K562 (cell line): ENCODE data around the gene APOC1. TPM values are rescaled to one million over a fixed set of nuclear protein-coding genes. Genes with fewer than 3 reads are reported as not detected.

ENCODE experiments used
- CC2D1A ChIP-seq: fragments of 450-650 bp; IDR thresholded peaks from 2 replicates; pipeline ENCODE4 v1.6.1; 2017; ENCODE audit warnings: mild to moderate bottlenecking
- DDX20 ChIP-seq: fragments of 450-650 bp; IDR thresholded peaks from 2 replicates; pipeline ENCODE4 v1.6.1; 2016; ENCODE audit warnings: missing genetic modification characterization, low read depth, mild to moderate bottlenecking, missing compliant biosample characterization, moderate library complexity
- EP300 ChIP-seq: IDR thresholded peaks from 2 replicates; pipeline ENCODE4 v1.6.1; 2012; ENCODE audit warnings: low read length, improper control_type of control experiment
- FOXK2 ChIP-seq, 2 experiments: fragments of 450-650 bp; IDR thresholded peaks in 1 of 2; conservative IDR thresholded peaks in 1 of 2; 2 replicates each; pipeline ENCODE4 v1.6.1; 2016; ENCODE audit warnings: low read depth in 2 of 2, mild to moderate bottlenecking in 1 of 2
- MEF2D ChIP-seq: conservative IDR thresholded peaks from 2 replicates; pipeline ENCODE4 v1.6.1; 2016; ENCODE audit warnings: low read depth, missing genetic modification characterization, missing compliant biosample characterization
- SAP30 ChIP-seq: fragments of 200-600 bp; sonication (generic); IDR thresholded peaks from 2 replicates; pipeline ENCODE4 v1.6.1; 2012; ENCODE audit warnings: borderline replicate concordance, low read depth, mild to moderate bottlenecking, moderate library complexity, low read length, control low read depth, inconsistent platforms; ENCODE audit not compliant: insufficient read depth, poor library complexity, severe bottlenecking
- SNIP1 ChIP-seq: fragments of 450-650 bp; IDR thresholded peaks from 2 replicates; pipeline ENCODE4 v1.7.1; 2017; ENCODE audit warnings: low read depth, mild to moderate bottlenecking
- SRSF7 ChIP-seq: fragments of 200-400 bp; formaldehyde crosslinking; optimal IDR thresholded peaks from 2 replicates; pipeline ENCODE3; 2017; ENCODE audit warnings: mild to moderate bottlenecking, low read depth, low read length
- ZKSCAN3 ChIP-seq: fragments of 250-450 bp; sonication (Bioruptor Pico); IDR thresholded peaks from 2 replicates; pipeline ENCODE4 v1.4.0; 2020
- ZNF274 ChIP-seq: IDR thresholded peaks from 2 replicates; pipeline ENCODE4 v1.6.1; 2011; ENCODE audit warnings: low read depth, mild to moderate bottlenecking, low read length, moderate library complexity, borderline replicate concordance
- polyA plus RNA-seq, 8 experiments: library from polyadenylated mRNA; depleted of rRNA in 4 of 8; stranded (reverse) in 5 of 8; unstranded in 3 of 8; fragments of >200 nt; fragmentation: Nextera tagmentation in 2 of 8; fragmentation: Illumina TruSeq in 1 of 8; extraction: Ambion mirVana in 2 of 8; extraction: Trizol in 1 of 8; gene quantifications; 2 replicates each; pipeline versions ENCODE4 v1.2.1 to v1.2.3, GENCODE V29; 2011 to 2014; ENCODE audit warnings: inconsistent platforms in 1 of 8, missing spikeins in 1 of 8
- total RNA-seq, 7 experiments: library from RNA; depleted of rRNA in 6 of 7; stranded (reverse); fragments of >200 nt in 6 of 7; fragmentation: Illumina TruSeq in 2 of 7; extraction: Trizol in 2 of 7; gene quantifications; 2 replicates each; pipeline versions ENCODE4 v1.2.1 to v1.2.3, GENCODE V29; 2011 to 2021; ENCODE audit warnings: low replicate concordance in 1 of 7
- TF ChIP-seq, protein P1 (sequence below): sonication (generic); formaldehyde crosslinking; IDR thresholded peaks from 2 replicates; pipeline ENCODE4 v1.8.0; 2022; ENCODE audit warnings: missing genetic modification reagents, mild to moderate bottlenecking, moderate library complexity, borderline replicate concordance
- TF ChIP-seq, protein P2 (sequence below): fragments of 450-650 bp; formaldehyde crosslinking; IDR thresholded peaks from 2 replicates; pipeline ENCODE4 v1.4.0; 2022; ENCODE audit warnings: missing genetic modification characterization
- TF ChIP-seq, protein P3 (sequence below): fragments of 250-450 bp; sonication (Bioruptor Pico); IDR thresholded peaks from 2 replicates; pipeline ENCODE4 v1.5.0; 2022; ENCODE audit warnings: mild to moderate bottlenecking
- TF ChIP-seq, protein P4 (sequence below), 2 experiments: fragments of 450-650 bp; conservative IDR thresholded peaks; 2 replicates each; pipeline ENCODE4 v1.6.1; 2017; ENCODE audit warnings: mild to moderate bottlenecking in 2 of 2, moderate library complexity in 2 of 2
- TF ChIP-seq, protein P5 (sequence below), 2 experiments: fragments of 450-650 bp in 1 of 2; IDR thresholded peaks; 2 replicates each; pipeline ENCODE4 v1.6.1; 2011 to 2017; ENCODE audit warnings: low read depth in 2 of 2, antibody characterized with exemption in 1 of 2, borderline replicate concordance in 1 of 2, low read length in 1 of 2, mild to moderate bottlenecking in 1 of 2, mixed read lengths in 1 of 2; ENCODE audit not compliant: control insufficient read depth in 1 of 2

The APOC1 gene
- total and polyA plus RNA-seq, 9 of the 15 experiments (the other 6 are each of a cell fraction or from before 2014, with no cell fraction given), result 115 to 408 (median 220) TPM

DNA sequence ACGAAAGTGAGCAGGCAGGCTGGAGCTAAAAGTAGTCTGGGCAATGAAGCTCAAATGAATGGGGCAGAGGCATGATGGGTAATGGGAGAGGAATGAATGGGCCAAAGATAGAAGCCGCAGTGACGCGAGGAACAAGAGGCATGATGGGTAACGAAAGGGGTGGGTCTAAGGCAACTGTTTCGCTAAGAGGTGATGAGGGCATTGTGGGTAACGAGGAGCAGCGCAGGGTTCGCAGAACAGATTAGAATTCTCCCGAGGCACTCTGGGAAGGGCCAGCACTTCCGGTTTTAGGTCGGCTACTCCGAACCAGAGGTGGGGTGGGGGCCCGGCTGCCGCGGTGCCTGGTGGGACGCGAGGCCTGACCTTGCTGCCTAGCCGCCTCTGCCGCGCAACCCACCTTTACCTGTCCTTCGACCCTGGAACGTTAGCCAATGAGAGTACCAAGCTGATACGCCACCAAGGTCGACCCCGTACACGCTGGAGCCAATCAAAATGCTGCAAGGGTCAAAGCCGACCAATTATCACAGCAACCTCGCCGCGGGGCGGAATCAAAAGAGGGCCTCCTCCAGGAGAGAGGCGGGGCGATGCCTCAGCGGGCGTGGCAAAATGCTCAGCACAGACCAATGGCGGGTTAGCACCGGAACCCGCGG lies 23.9 kb upstream of the APOC1 start (continued):
- TF ChIP-seq, protein P1, sequence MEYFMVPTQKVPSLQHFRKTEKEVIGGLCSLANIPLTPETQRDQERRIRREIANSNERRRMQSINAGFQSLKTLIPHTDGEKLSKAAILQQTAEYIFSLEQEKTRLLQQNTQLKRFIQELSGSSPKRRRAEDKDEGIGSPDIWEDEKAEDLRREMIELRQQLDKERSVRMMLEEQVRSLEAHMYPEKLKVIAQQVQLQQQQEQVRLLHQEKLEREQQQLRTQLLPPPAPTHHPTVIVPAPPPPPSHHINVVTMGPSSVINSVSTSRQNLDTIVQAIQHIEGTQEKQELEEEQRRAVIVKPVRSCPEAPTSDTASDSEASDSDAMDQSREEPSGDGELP (CRISPR knock-in tag), result peak; percentile 68
- peak; percentile 46; the same call in 1 of the 2 replicates for TF ChIP-seq EP300
- TF ChIP-seq, protein P2, sequence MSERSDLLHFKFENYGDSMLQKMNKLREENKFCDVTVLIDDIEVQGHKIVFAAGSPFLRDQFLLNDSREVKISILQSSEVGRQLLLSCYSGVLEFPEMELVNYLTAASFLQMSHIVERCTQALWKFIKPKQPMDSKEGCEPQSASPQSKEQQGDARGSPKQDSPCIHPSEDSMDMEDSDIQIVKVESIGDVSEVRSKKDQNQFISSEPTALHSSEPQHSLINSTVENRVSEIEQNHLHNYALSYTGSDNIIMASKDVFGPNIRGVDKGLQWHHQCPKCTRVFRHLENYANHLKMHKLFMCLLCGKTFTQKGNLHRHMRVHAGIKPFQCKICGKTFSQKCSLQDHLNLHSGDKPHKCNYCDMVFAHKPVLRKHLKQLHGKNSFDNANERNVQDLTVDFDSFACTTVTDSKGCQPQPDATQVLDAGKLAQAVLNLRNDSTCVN (CRISPR knock-in tag), result peak; percentile 91
- peak; percentile 89 to 92 for TF ChIP-seq FOXK2 (conservative IDR thresholded peaks at IDR 0.05 in 1 of 2, IDR thresholded peaks at IDR 0.05 in 1 of 2; ENCODE audit: low read depth in 2 of 2)
- no peak for TF ChIP-seq DDX20
- TF ChIP-seq SAP30, result peak; percentile 99
- TF ChIP-seq ZKSCAN3 (CRISPR knock-in tag), result no peak
- TF ChIP-seq MEF2D (tag), result peak; percentile 95
- TF ChIP-seq SRSF7, result no peak
- TF ChIP-seq, protein P3, sequence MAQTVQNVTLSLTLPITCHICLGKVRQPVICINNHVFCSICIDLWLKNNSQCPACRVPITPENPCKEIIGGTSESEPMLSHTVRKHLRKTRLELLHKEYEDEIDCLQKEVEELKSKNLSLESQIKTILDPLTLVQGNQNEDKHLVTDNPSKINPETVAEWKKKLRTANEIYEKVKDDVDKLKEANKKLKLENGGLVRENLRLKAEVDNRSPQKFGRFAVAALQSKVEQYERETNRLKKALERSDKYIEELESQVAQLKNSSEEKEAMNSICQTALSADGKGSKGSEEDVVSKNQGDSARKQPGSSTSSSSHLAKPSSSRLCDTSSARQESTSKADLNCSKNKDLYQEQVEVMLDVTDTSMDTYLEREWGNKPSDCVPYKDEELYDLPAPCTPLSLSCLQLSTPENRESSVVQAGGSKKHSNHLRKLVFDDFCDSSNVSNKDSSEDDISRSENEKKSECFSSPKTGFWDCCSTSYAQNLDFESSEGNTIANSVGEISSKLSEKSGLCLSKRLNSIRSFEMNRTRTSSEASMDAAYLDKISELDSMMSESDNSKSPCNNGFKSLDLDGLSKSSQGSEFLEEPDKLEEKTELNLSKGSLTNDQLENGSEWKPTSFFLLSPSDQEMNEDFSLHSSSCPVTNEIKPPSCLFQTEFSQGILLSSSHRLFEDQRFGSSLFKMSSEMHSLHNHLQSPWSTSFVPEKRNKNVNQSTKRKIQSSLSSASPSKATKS, result peak; percentile 49; the same call in 1 of the 2 replicates
- TF ChIP-seq, protein P4, sequence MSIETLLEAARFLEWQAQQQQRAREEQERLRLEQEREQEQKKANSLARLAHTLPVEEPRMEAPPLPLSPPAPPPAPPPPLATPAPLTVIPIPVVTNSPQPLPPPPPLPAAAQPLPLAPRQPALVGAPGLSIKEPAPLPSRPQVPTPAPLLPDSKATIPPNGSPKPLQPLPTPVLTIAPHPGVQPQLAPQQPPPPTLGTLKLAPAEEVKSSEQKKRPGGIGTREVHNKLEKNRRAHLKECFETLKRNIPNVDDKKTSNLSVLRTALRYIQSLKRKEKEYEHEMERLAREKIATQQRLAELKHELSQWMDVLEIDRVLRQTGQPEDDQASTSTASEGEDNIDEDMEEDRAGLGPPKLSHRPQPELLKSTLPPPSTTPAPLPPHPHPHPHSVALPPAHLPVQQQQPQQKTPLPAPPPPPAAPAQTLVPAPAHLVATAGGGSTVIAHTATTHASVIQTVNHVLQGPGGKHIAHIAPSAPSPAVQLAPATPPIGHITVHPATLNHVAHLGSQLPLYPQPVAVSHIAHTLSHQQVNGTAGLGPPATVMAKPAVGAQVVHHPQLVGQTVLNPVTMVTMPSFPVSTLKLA (conservative IDR thresholded peaks at IDR 0.05), result peak; percentile 45 to 69; a peak in 2 of 4 replicates
- TF ChIP-seq CC2D1A, result no peak; the same call in 1 of the 2 replicates
- TF ChIP-seq, protein P5, sequence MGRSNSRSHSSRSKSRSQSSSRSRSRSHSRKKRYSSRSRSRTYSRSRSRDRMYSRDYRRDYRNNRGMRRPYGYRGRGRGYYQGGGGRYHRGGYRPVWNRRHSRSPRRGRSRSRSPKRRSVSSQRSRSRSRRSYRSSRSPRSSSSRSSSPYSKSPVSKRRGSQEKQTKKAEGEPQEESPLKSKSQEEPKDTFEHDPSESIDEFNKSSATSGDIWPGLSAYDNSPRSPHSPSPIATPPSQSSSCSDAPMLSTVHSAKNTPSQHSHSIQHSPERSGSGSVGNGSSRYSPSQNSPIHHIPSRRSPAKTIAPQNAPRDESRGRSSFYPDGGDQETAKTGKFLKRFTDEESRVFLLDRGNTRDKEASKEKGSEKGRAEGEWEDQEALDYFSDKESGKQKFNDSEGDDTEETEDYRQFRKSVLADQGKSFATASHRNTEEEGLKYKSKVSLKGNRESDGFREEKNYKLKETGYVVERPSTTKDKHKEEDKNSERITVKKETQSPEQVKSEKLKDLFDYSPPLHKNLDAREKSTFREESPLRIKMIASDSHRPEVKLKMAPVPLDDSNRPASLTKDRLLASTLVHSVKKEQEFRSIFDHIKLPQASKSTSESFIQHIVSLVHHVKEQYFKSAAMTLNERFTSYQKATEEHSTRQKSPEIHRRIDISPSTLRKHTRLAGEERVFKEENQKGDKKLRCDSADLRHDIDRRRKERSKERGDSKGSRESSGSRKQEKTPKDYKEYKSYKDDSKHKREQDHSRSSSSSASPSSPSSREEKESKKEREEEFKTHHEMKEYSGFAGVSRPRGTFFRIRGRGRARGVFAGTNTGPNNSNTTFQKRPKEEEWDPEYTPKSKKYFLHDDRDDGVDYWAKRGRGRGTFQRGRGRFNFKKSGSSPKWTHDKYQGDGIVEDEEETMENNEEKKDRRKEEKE (IDR thresholded peaks at IDR 0.05; ENCODE audit: borderline replicate concordance in 1 of 2, control insufficient read depth in 1 of 2, low read depth in 2 of 2, low read length in 1 of 2), result peak in 1 of 2 experiments; percentile 67; a peak in 1 of 4 replicates
- no peak for TF ChIP-seq ZNF274
- TF ChIP-seq SNIP1, result no peak
